HEK293 (cell line): ENCODE measurements around the gene PLXNA3.

Source experiments
- CTCF ChIP-seq: fragments of 450-650 bp; formaldehyde crosslinking; IDR thresholded peaks from 2 replicates; pipeline ENCODE4 v1.5.1; 2016; ENCODE audit warnings: missing biosample characterization, missing genetic modification characterization
- HOXA7 ChIP-seq: sonication (generic); formaldehyde crosslinking; IDR thresholded peaks from 2 replicates; pipeline ENCODE4 v1.8.1; 2022; ENCODE audit warnings: missing genetic modification reagents, borderline replicate concordance
- REPIN1 ChIP-seq: fragments of 450-650 bp; formaldehyde crosslinking; IDR thresholded peaks from 2 replicates; pipeline ENCODE4 v1.5.1; 2017; ENCODE audit warnings: missing biosample characterization, missing genetic modification characterization, low read depth
- REST ChIP-seq: fragments of 450-650 bp; formaldehyde crosslinking; IDR thresholded peaks from 2 replicates; pipeline ENCODE4 v1.5.1; 2016; ENCODE audit warnings: missing biosample characterization, missing genetic modification characterization
- ZEB2 ChIP-seq: fragments of 450-650 bp; formaldehyde crosslinking; IDR thresholded peaks from 2 replicates; pipeline ENCODE4 v1.5.1; 2016; ENCODE audit warnings: missing biosample characterization, missing genetic modification characterization
- ZNF274 ChIP-seq, 2 experiments: fragments of 200-500 bp in 1 of 2; fragments of 450-650 bp in 1 of 2; sonication (Bioruptor generic) in 1 of 2; formaldehyde crosslinking in 1 of 2; IDR thresholded peaks; 2 replicates each; pipeline versions ENCODE4 v1.5.1 to v1.6.1; 2014 to 2016; ENCODE audit warnings: borderline replicate concordance in 1 of 2, inconsistent platforms in 1 of 2, low read length in 1 of 2, missing biosample characterization in 1 of 2, missing genetic modification characterization in 1 of 2
- ZNF302 ChIP-seq: fragments of 450-650 bp; formaldehyde crosslinking; IDR thresholded peaks from 2 replicates; pipeline ENCODE4 v1.5.1; 2016; ENCODE audit warnings: missing biosample characterization, missing genetic modification characterization, low read depth
- ZNF518A ChIP-seq: fragments of 450-650 bp; formaldehyde crosslinking; conservative IDR thresholded peaks from 2 replicates; pipeline ENCODE4 v1.5.1; 2016; ENCODE audit warnings: low read depth, missing biosample characterization, missing genetic modification characterization
- ZNF561 ChIP-seq: fragments of 450-650 bp; IDR thresholded peaks from 2 replicates; pipeline ENCODE4 v1.5.1; 2018; ENCODE audit warnings: missing biosample characterization, missing genetic modification characterization, borderline replicate concordance
- ZNF692 ChIP-seq: fragments of 450-650 bp; formaldehyde crosslinking; IDR thresholded peaks from 2 replicates; pipeline ENCODE4 v1.5.1; 2016; ENCODE audit warnings: missing biosample characterization, missing genetic modification characterization
- ZNF704 ChIP-seq: fragments of 450-650 bp; formaldehyde crosslinking; IDR thresholded peaks from 2 replicates; pipeline ENCODE4 v1.5.1; 2016; ENCODE audit warnings: missing biosample characterization, missing genetic modification characterization

GRCh38 chrX:154417157-154417556 lies 40.9 kb upstream of the PLXNA3 start:
- TF ChIP-seq CTCF, result no peak
- no peak for TF ChIP-seq ZNF518A
- no peak for TF ChIP-seq HOXA7 (CRISPR knock-in tag)
- TF ChIP-seq REPIN1, result no peak
- no peak for TF ChIP-seq REST (tag by site-specific recombination)
- no peak for TF ChIP-seq ZNF274 (IDR thresholded peaks at IDR 0.05; ENCODE audit: low read length)
- no peak for TF ChIP-seq ZNF274 (tag by site-specific recombination; IDR thresholded peaks at IDR 0.05; ENCODE audit: borderline replicate concordance)
- no peak for TF ChIP-seq ZEB2 (tag by site-specific recombination)
- no peak for TF ChIP-seq ZNF704
- no peak for TF ChIP-seq ZNF302 (tag by site-specific recombination)
- TF ChIP-seq ZNF561 (tag by site-specific recombination), result no peak
- TF ChIP-seq ZNF692 (tag by site-specific recombination), result no peak
